SK-N-SH treated with all-trans-retinoic acid at 6 μM for 48 hours (cell line): ENCODE measurements around the gene TSPAN14.

Source experiments
- ATAC-seq: fragments of 200-7000 bp; cut with Tn5 transposase; 3 replicates; pipeline ENCODE4 v1.9.1; 2020; ENCODE audit warnings: mild to moderate bottlenecking, moderate library complexity
- ARNTL ChIP-seq: fragments of 450-650 bp; formaldehyde crosslinking; IDR thresholded peaks from 2 replicates; pipeline ENCODE4 v1.5.0; 2020; ENCODE audit warnings: low read depth, mild to moderate bottlenecking, moderate library complexity, borderline replicate concordance
- BACH2 ChIP-seq: fragments of 250-450 bp; sonication (Bioruptor Pico); IDR thresholded peaks from 2 replicates; pipeline ENCODE4 v1.9.0; 2021; ENCODE audit warnings: mild to moderate bottlenecking, borderline replicate concordance
- CSDC2 ChIP-seq: fragments of 250-450 bp; sonication (Bioruptor Pico); IDR thresholded peaks from 2 replicates; pipeline ENCODE4 v1.5.0; 2020; ENCODE audit warnings: mild to moderate bottlenecking, moderate library complexity
- ESRRG ChIP-seq: fragments of 250-450 bp; sonication (Bioruptor Pico); IDR thresholded peaks from 2 replicates; pipeline ENCODE4 v1.6.1; 2021; ENCODE audit warnings: mild to moderate bottlenecking
- GLIS3 ChIP-seq: fragments of 250-450 bp; sonication (Bioruptor Pico); IDR thresholded peaks from 2 replicates; pipeline ENCODE4 v1.5.0; 2020; ENCODE audit warnings: mild to moderate bottlenecking, moderate library complexity
- ISL1 ChIP-seq: fragments of 250-450 bp; sonication (Bioruptor Pico); IDR thresholded peaks from 2 replicates; pipeline ENCODE4 v2.1.2; 2022; ENCODE audit warnings: mild to moderate bottlenecking, moderate library complexity
- OSR1 ChIP-seq: fragments of 250-450 bp; sonication (Bioruptor Pico); IDR thresholded peaks from 2 replicates; pipeline ENCODE4 v1.8.0; 2022; ENCODE audit warnings: moderate library complexity, mild to moderate bottlenecking, inconsistent platforms
- PATZ1 ChIP-seq: fragments of 250-450 bp; sonication (Bioruptor Pico); IDR thresholded peaks from 2 replicates; pipeline ENCODE4 v1.8.0; 2020; ENCODE audit warnings: mild to moderate bottlenecking, moderate library complexity, borderline replicate concordance
- PPARA ChIP-seq: fragments of 250-450 bp; sonication (Bioruptor Pico); IDR thresholded peaks from 2 replicates; pipeline ENCODE4 v1.5.0; 2020; ENCODE audit warnings: mild to moderate bottlenecking, borderline replicate concordance
- RARB ChIP-seq: fragments of 250-450 bp; sonication (Bioruptor Pico); IDR thresholded peaks from 2 replicates; pipeline ENCODE4 v1.8.0; 2021; ENCODE audit warnings: mild to moderate bottlenecking, moderate library complexity
- SNAI2 ChIP-seq: fragments of 250-450 bp; sonication (Bioruptor Pico); IDR thresholded peaks from 2 replicates; pipeline ENCODE4 v1.5.0; 2020; ENCODE audit warnings: mild to moderate bottlenecking, moderate library complexity
- TCF4 ChIP-seq: fragments of 250-450 bp; sonication (Bioruptor Pico); IDR thresholded peaks from 2 replicates; pipeline ENCODE4 v1.8.0; 2021; ENCODE audit warnings: mild to moderate bottlenecking, moderate library complexity, borderline replicate concordance
- TOX ChIP-seq: fragments of 250-450 bp; sonication (Bioruptor Pico); IDR thresholded peaks from 2 replicates; pipeline ENCODE4 v1.8.0; 2021; ENCODE audit warnings: mild to moderate bottlenecking, moderate library complexity, borderline replicate concordance
- ZC3H10 ChIP-seq: fragments of 250-450 bp; sonication (Bioruptor Pico); IDR thresholded peaks from 2 replicates; pipeline ENCODE4 v1.5.1; 2021; ENCODE audit warnings: mild to moderate bottlenecking, moderate library complexity
- ZFP3 ChIP-seq: fragments of 250-450 bp; sonication (Bioruptor Pico); IDR thresholded peaks from 2 replicates; pipeline ENCODE4 v1.5.0; 2020; ENCODE audit warnings: mild to moderate bottlenecking, moderate library complexity
- ZNF565 ChIP-seq: fragments of 450-650 bp; formaldehyde crosslinking; conservative IDR thresholded peaks from 2 replicates; pipeline ENCODE4 v1.5.0; 2020; ENCODE audit warnings: low read depth, mild to moderate bottlenecking, moderate library complexity
- ZNF70 ChIP-seq: fragments of 450-650 bp; formaldehyde crosslinking; IDR thresholded peaks from 2 replicates; pipeline ENCODE4 v1.5.0; 2020; ENCODE audit warnings: mild to moderate bottlenecking, moderate library complexity
- ZNF8 ChIP-seq: fragments of 450-650 bp; formaldehyde crosslinking; IDR thresholded peaks from 2 replicates; pipeline ENCODE4 v1.5.0; 2020; ENCODE audit warnings: mild to moderate bottlenecking, moderate library complexity
- TF ChIP-seq, protein P1 (sequence below): fragments of 250-450 bp; sonication (Bioruptor Pico); IDR thresholded peaks from 2 replicates; pipeline ENCODE4 v1.5.0; 2020; ENCODE audit warnings: mild to moderate bottlenecking, moderate library complexity
- TF ChIP-seq, protein P2 (sequence below): fragments of 250-450 bp; sonication (Bioruptor Pico); IDR thresholded peaks from 2 replicates; pipeline ENCODE4 v1.5.1; 2020; ENCODE audit warnings: low read depth, mild to moderate bottlenecking, moderate library complexity

The TSPAN14 gene

GRCh38 chr10:80503584-80504157, 49.6 kb downstream of the TSPAN14 start (continued):
- TF ChIP-seq PPARA (no peak), ESRRG (CRISPR knock-in tag) (no peak)
- TF ChIP-seq, protein P1, sequence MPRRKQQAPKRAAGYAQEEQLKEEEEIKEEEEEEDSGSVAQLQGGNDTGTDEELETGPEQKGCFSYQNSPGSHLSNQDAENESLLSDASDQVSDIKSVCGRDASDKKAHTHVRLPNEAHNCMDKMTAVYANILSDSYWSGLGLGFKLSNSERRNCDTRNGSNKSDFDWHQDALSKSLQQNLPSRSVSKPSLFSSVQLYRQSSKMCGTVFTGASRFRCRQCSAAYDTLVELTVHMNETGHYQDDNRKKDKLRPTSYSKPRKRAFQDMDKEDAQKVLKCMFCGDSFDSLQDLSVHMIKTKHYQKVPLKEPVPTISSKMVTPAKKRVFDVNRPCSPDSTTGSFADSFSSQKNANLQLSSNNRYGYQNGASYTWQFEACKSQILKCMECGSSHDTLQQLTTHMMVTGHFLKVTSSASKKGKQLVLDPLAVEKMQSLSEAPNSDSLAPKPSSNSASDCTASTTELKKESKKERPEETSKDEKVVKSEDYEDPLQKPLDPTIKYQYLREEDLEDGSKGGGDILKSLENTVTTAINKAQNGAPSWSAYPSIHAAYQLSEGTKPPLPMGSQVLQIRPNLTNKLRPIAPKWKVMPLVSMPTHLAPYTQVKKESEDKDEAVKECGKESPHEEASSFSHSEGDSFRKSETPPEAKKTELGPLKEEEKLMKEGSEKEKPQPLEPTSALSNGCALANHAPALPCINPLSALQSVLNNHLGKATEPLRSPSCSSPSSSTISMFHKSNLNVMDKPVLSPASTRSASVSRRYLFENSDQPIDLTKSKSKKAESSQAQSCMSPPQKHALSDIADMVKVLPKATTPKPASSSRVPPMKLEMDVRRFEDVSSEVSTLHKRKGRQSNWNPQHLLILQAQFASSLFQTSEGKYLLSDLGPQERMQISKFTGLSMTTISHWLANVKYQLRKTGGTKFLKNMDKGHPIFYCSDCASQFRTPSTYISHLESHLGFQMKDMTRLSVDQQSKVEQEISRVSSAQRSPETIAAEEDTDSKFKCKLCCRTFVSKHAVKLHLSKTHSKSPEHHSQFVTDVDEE (CRISPR knock-in tag): no peak

DNA sequence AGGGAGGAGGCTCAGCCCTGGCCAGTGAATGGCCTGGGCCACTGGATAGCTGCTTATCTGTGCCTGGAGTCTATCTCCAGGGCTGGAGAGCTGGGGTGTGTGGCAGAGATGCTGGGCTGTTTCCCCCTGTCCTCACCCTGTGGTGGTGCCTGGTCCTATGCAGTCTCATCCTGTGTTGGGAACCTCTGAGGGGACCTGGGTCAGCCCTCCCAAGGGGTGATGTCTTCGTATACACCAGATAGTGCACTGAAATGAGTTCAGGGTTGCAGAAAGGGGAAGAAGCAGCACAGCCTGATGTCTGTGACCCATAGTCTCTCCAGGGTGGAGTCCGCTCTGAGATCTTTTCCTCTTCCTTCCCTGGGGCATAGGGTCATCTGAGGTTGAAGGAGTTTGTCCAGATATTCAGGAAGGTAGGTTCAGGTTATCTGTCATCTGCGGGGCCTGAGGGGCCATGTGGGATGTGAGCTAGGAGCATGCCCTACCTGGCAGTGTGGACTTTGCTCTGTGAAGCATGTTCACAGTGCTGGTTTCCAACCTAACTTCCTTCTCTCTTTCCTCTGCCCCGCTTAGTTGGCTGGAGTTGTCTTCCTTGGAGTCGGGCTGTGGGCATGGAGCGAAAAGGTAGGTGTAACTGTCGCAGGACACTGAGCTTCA, 50.2 kb downstream of the TSPAN14 start:
- peak; percentile 9; the same call in 1 of the 3 replicates for ATAC-seq
- TF ChIP-seq TOX (CRISPR knock-in tag): no peak
- no peak for TF ChIP-seq ZNF565 (CRISPR knock-in tag)
- TF ChIP-seq ZNF8 (CRISPR knock-in tag): no peak

DNA sequence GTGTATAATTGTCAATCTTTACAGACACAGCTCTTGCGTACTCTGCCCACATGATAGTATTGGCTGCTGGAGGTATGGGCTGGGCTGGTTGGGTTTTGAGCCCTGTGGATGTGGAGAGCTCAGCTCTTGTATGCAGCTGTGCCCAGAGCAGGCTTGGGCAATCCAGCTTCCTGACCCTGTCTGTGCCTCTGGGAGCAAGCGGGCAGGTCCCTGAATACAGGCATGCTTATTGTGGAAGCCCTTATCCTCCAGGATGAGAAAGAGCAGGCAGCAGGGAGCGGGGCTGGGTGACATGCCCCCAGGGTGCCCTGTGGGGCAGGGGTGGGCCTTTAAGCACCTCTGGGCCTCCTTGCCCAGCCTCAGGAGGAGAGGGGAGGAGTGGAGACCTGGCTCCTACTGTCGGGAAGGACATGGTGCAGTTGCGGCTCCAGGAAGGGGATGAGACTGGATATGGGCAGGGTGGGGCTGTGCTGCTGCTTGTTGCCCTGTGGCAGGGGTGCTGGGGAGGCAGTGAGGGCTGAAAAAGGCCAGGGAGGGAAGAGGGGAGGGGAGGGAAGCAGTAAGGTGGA, 50.9 kb downstream of the TSPAN14 start:
- TF ChIP-seq ISL1 (CRISPR knock-in tag): no peak
- no peak for TF ChIP-seq ZC3H10 (CRISPR knock-in tag)
- TF ChIP-seq RARB (CRISPR knock-in tag): no peak
- TF ChIP-seq TOX (CRISPR knock-in tag): no peak
- no peak for TF ChIP-seq PPARA
- TF ChIP-seq BACH2 (CRISPR knock-in tag): no peak
- TF ChIP-seq GLIS3 (CRISPR knock-in tag): no peak
- TF ChIP-seq ZNF70 (CRISPR knock-in tag): no peak
- TF ChIP-seq PATZ1 (CRISPR knock-in tag): no peak
- TF ChIP-seq, protein P2, sequence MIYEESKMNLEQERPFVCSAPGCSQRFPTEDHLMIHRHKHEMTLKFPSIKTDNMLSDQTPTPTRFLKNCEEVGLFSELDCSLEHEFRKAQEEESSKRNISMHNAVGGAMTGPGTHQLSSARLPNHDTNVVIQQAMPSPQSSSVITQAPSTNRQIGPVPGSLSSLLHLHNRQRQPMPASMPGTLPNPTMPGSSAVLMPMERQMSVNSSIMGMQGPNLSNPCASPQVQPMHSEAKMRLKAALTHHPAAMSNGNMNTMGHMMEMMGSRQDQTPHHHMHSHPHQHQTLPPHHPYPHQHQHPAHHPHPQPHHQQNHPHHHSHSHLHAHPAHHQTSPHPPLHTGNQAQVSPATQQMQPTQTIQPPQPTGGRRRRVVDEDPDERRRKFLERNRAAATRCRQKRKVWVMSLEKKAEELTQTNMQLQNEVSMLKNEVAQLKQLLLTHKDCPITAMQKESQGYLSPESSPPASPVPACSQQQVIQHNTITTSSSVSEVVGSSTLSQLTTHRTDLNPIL (CRISPR knock-in tag): no peak
- TF ChIP-seq ZFP3 (CRISPR knock-in tag): no peak
- TF ChIP-seq TCF4: no peak
- no peak for TF ChIP-seq CSDC2
- TF ChIP-seq, protein P1 (CRISPR knock-in tag): no peak
- no peak for TF ChIP-seq OSR1
- no peak for TF ChIP-seq ZNF565 (CRISPR knock-in tag)
- no peak for TF ChIP-seq SNAI2
- no peak for TF ChIP-seq ESRRG (CRISPR knock-in tag)
- no peak for TF ChIP-seq ARNTL (CRISPR knock-in tag)
- TF ChIP-seq ZNF8 (CRISPR knock-in tag): no peak
- ATAC-seq: peak; percentile 5
